Gastrocnemius medialis (tissue), 4 donors: ENCODE results near the gene PANK4.

Experiments used
- POLR2A ChIP-seq, 2 donors: fragments of 450-650 bp; IDR thresholded peaks; one replicate each; pipeline ENCODE4 v1.6.1; 2017; ENCODE audit warnings: antibody characterized with exemption in 2 of 2, mild to moderate bottlenecking in 2 of 2, moderate library complexity in 2 of 2
- TF ChIP-seq, protein P1 (sequence below), 5 experiments: fragments of 450-650 bp in 3 of 5; fragments of 200-600 bp in 2 of 5; sonication (generic) in 2 of 5; IDR thresholded peaks in 4 of 5; conservative IDR thresholded peaks in 1 of 5; 1 replicate in 4 of 5; 2 replicates in 1 of 5; pipeline ENCODE4 v1.5.1; 2016 to 2019; ENCODE audit warnings: antibody characterized with exemption in 5 of 5, mild to moderate bottlenecking in 3 of 5, moderate library complexity in 3 of 5

- TF ChIP-seq, protein P1, sequence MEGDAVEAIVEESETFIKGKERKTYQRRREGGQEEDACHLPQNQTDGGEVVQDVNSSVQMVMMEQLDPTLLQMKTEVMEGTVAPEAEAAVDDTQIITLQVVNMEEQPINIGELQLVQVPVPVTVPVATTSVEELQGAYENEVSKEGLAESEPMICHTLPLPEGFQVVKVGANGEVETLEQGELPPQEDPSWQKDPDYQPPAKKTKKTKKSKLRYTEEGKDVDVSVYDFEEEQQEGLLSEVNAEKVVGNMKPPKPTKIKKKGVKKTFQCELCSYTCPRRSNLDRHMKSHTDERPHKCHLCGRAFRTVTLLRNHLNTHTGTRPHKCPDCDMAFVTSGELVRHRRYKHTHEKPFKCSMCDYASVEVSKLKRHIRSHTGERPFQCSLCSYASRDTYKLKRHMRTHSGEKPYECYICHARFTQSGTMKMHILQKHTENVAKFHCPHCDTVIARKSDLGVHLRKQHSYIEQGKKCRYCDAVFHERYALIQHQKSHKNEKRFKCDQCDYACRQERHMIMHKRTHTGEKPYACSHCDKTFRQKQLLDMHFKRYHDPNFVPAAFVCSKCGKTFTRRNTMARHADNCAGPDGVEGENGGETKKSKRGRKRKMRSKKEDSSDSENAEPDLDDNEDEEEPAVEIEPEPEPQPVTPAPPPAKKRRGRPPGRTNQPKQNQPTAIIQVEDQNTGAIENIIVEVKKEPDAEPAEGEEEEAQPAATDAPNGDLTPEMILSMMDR (IDR thresholded peaks at IDR 0.05 in 4 of 5, conservative IDR thresholded peaks at IDR 0.05 in 1 of 5), result no peak
- no peak for TF ChIP-seq POLR2A (IDR thresholded peaks at IDR 0.05)
Observed at GRCh38 chr1:2540816-2541492, 14.6 kb upstream of the PANK4 start.
